ENCODE data around the gene RCAN1. TPM values are rescaled to one million over a fixed set of nuclear protein-coding genes. Genes with fewer than 3 reads are reported as not detected.

Gene RCAN1
- total RNA-seq, 1 experiment from 2014 or later, result 13.5 TPM

DNA sequence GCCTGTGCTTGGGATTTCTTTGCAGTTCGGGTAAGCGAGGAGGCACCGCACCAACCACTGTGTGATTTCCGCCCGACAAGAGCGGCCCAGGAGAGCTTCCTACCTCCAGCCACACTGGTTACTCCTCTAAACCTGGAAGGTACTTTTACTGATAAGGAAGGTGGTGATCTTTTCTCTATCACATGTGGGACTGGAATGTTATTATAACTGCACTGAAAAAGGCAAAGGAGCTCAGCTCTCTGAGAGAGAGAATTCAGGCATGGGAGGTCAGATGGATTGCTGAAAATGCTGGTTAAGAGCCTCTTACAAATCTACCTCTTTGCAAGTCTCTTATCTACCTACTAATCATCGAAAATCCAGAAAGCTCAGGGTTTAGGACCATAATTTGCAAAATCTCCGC, 95.2 kb downstream of the RCAN1 start:
- no peak for ATAC-seq
- intact Hi-C loops (cut with micrococcal nuclease; ENCODE audit: unreplicated experiment) (no loop called here), in situ Hi-C loops (cut with HindIII; ENCODE audit: low pct_unique_long_range_greater_than_20kb, low sequenced_read_pairs) (no loop called here)
- no peaks in the 10 kb centered on the region for H3K9me3 ChIP-seq (ENCODE audit: control insufficient read depth, insufficient read depth, low read depth, low read length)
- CTCF ChIA-PET, result no interaction called here
- H3K36me3 ChIP-seq (ENCODE audit: control insufficient read depth, insufficient read depth, low read length), result no peaks in the 10 kb centered on the region
- H3K4me1 ChIP-seq (ENCODE audit: control insufficient read depth, insufficient read depth, low read length), result no peaks in the 10 kb centered on the region
- DNase-seq (ENCODE audit: low read depth, low spot score), result no peak
- TF ChIP-seq TCF7L2 (IDR thresholded peaks at IDR 0.05; ENCODE audit: low read depth, low read length) (no peak), SIN3A (IDR thresholded peaks at IDR 0.05; ENCODE audit: borderline replicate concordance, insufficient read depth, low read depth, low read length) (no peak), POLR2AphosphoS5 (IDR thresholded peaks at IDR 0.05; ENCODE audit: low read depth, low read length) (no peak)
- TF ChIP-seq, protein P1, sequence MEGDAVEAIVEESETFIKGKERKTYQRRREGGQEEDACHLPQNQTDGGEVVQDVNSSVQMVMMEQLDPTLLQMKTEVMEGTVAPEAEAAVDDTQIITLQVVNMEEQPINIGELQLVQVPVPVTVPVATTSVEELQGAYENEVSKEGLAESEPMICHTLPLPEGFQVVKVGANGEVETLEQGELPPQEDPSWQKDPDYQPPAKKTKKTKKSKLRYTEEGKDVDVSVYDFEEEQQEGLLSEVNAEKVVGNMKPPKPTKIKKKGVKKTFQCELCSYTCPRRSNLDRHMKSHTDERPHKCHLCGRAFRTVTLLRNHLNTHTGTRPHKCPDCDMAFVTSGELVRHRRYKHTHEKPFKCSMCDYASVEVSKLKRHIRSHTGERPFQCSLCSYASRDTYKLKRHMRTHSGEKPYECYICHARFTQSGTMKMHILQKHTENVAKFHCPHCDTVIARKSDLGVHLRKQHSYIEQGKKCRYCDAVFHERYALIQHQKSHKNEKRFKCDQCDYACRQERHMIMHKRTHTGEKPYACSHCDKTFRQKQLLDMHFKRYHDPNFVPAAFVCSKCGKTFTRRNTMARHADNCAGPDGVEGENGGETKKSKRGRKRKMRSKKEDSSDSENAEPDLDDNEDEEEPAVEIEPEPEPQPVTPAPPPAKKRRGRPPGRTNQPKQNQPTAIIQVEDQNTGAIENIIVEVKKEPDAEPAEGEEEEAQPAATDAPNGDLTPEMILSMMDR (IDR thresholded peaks at IDR 0.05), result no peak
- TF ChIP-seq, protein P2, sequence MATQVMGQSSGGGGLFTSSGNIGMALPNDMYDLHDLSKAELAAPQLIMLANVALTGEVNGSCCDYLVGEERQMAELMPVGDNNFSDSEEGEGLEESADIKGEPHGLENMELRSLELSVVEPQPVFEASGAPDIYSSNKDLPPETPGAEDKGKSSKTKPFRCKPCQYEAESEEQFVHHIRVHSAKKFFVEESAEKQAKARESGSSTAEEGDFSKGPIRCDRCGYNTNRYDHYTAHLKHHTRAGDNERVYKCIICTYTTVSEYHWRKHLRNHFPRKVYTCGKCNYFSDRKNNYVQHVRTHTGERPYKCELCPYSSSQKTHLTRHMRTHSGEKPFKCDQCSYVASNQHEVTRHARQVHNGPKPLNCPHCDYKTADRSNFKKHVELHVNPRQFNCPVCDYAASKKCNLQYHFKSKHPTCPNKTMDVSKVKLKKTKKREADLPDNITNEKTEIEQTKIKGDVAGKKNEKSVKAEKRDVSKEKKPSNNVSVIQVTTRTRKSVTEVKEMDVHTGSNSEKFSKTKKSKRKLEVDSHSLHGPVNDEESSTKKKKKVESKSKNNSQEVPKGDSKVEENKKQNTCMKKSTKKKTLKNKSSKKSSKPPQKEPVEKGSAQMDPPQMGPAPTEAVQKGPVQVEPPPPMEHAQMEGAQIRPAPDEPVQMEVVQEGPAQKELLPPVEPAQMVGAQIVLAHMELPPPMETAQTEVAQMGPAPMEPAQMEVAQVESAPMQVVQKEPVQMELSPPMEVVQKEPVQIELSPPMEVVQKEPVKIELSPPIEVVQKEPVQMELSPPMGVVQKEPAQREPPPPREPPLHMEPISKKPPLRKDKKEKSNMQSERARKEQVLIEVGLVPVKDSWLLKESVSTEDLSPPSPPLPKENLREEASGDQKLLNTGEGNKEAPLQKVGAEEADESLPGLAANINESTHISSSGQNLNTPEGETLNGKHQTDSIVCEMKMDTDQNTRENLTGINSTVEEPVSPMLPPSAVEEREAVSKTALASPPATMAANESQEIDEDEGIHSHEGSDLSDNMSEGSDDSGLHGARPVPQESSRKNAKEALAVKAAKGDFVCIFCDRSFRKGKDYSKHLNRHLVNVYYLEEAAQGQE (IDR thresholded peaks at IDR 0.05; ENCODE audit: insufficient read depth in 1 of 2, low read depth in 2 of 2, low read length in 1 of 2), result no peak
- no peak overlapping the region for H3K27ac ChIP-seq (ENCODE audit: low read length)
- no peak overlapping the region for H3K4me3 ChIP-seq (ENCODE audit: low read depth in 2 of 2, low read length in 2 of 2)
- BruUV-seq (replicated peaks), result no TSS peak
- POLR2A ChIA-PET, result no interaction called here
- no peaks in the 10 kb centered on the region for H3K27me3 ChIP-seq (ENCODE audit: control insufficient read depth, insufficient read depth, low read length)

DNA sequence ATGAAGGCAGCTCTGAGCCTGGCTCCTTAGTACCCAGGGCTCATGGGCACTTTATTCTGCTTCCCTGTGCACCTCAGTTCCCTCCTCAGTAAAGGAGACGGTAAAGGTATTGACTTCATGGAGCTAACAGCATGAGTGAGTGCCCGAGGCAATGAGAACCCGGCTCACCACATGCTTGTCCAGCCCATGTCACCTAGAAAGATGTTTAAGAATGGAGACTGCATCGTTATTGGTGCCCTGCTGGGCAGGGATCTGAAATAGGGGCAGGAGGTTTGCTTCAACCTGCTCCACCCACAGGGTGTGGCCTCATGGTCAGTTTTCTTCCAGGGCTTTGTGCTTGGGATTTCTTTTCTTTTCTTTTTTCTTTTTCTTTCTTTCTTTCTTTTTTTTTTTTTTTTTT, 95.9 kb downstream of the RCAN1 start:
- ChIA-PET POLR2A (no interaction called here), CTCF (no interaction called here)
- Histone ChIP-seq H3K27ac (ENCODE audit: low read length) (no peak overlapping the region), H3K27me3 (ENCODE audit: control insufficient read depth, insufficient read depth, low read length) (no peaks in the 10 kb centered on the region), H3K4me3 (ENCODE audit: low read depth in 2 of 2, low read length in 2 of 2) (no peak overlapping the region), H3K4me1 (ENCODE audit: control insufficient read depth, insufficient read depth, low read length) (no peaks in the 10 kb centered on the region), H3K36me3 (ENCODE audit: control insufficient read depth, insufficient read depth, low read length) (no peaks in the 10 kb centered on the region), H3K9me3 (ENCODE audit: control insufficient read depth, insufficient read depth, low read depth, low read length) (no peaks in the 10 kb centered on the region)
- ATAC-seq (no peak), DNase-seq (ENCODE audit: low read depth, low spot score) (no peak)
- in situ Hi-C loops (cut with HindIII; ENCODE audit: low pct_unique_long_range_greater_than_20kb, low sequenced_read_pairs), result no loop called here
- TF ChIP-seq, protein P2 (IDR thresholded peaks at IDR 0.05; ENCODE audit: insufficient read depth in 1 of 2, low read depth in 2 of 2, low read length in 1 of 2), result no peak
- TF ChIP-seq POLR2AphosphoS5 (IDR thresholded peaks at IDR 0.05; ENCODE audit: low read depth, low read length) (no peak), SIN3A (IDR thresholded peaks at IDR 0.05; ENCODE audit: borderline replicate concordance, insufficient read depth, low read depth, low read length) (no peak), TCF7L2 (IDR thresholded peaks at IDR 0.05; ENCODE audit: low read depth, low read length) (no peak)
- TF ChIP-seq, protein P1 (IDR thresholded peaks at IDR 0.05), result no peak
- intact Hi-C loops (cut with micrococcal nuclease; ENCODE audit: unreplicated experiment), result no loop called here
- TSS peak; percentile 58 for BruUV-seq (replicated peaks)
